HG03095 (cell line): ENCODE results near the gene STK24.
"Not testable (repeated sequence)": the region's sequence is repeated elsewhere in the genome, so short reads cannot be mapped to it uniquely, and the experiment has no call there.

Experiments used
- ATAC-seq: cut with Tn5 transposase; IDR thresholded peaks from one replicate; pipeline ENCODE4 v1.9.1; 2021; ENCODE audit warnings: moderate library complexity; ENCODE audit not compliant: unreplicated experiment

The STK24 gene

DNA sequence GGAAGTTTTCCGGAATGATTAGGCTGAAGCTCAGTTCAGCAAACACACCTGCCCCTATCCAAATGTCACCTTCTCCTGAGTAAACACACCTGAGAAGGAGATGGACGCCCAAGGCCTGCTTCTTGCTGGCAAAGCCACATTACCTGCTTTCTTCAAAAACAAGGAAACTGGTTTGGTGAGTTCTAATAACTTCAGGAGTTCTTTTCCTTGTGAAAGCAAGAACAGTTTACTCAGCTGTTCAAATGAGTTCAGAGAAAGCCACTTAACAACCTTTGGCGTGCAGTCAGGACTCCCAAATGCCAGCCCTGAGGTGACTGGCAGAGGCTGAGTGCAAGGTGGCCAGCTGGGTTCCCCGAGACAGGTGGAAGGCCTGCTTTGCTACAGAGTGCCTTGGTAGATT, 160.5 kb downstream of the STK24 start:
- ATAC-seq, result no peak

DNA sequence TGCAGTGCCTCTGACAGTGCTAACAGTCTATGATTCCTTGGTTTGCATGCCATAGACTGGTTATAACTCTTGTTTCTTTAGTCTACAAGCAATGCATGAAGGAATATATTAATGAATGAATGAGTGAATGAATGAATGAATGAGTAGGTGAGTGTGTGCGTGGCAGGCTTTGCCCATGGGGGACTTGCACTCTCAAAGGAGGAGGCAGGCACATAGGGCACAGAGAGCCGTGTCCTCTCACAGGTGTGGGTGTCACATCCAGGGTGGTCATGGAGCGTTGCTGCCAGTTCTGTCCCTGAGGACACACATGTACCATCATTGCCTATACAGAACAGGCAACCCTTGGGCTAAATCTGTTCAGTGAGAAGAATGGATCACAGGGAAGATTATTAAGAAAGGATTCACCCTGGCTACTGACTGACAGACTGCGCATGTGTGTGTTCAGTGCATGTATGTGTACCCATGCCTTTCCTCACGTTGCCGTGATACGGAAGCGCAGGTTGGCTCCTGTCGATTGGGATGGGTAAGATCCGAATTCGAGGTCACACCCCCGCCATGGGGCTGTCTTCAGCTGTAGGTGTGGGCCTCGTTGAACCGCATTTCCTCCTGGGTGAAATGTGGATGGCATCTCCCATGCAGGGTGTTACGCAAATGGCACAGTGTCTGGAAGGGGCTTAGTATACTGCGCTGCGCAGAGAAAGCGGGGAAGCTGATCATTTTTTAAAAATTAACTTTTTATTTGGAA, 161.4 kb downstream of the STK24 start:
- no peak for ATAC-seq

GRCh38 chr13:98413796-98414195, 163.1 kb downstream of the STK24 start:
- ATAC-seq, result no peak

DNA sequence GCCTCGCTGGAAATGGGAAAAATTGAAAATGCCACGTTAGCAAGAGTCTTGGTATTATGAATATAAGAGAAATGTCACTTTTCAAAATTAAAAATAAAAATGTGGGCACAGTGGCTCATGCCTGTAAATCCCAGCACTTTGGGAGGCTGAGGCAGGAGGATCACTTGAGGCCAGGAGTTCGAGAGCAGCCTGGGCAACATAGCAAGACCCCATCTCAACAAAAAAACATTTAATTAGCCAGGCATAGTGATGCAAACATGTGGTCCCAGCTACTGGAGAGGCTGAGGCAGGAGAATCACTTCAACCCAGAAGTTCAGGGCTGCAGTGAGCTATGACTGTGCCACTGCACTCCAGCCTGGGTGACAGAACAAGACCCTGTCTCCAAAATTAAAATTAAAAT, 163.6 kb downstream of the STK24 start:
- not testable (repeated sequence) for ATAC-seq

DNA sequence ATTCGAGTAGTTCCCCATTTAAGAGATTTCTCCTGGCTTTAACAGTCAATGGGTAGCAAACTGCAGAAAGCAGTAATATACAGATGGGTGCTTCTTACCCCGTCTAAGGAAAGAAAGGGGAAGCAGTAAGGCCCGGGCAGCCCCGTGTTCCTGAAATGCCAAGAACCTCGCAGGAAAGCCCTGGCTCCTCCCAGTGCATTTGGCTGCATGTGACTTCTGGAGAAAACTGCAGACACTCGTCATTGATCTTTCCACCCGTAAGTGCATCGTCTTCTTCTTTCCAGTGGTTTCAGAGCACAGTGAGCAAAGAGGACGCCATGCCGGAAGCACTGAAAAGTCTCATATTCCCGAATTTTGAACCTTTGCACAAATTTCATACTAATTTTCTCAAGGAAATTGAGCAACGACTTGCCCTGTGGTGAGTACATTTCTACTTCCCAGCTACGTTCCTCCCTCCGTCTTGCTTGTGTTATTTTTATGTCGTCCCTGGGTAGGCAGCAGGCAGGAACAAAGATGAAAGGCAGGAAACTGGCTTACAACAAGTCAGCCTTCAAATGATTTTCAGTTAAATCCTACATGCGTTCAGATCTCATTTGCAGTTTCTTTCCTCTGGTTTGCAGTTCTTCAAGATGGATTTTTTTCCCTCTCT, 165.2 kb downstream of the STK24 start:
- no peak for ATAC-seq

DNA sequence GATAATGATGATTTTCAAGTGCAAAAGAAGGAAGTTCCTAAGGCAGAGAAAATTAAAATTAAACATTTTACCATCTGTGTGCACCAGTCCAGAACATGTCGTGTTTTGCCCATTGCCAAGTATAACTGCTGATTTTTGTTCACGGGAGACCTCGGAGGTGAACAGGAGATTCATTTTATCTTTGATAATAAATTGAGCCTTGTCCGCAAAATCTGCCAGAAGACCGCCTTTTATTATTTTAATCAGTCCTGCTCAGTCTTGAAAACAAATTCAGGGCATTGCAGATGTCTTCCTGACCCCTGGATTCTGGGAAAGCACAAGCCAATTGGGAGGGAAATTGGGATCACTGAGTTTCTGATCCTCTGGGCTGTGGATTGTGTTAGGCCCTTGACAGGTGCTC, 165.9 kb downstream of the STK24 start:
- no peak for ATAC-seq

DNA sequence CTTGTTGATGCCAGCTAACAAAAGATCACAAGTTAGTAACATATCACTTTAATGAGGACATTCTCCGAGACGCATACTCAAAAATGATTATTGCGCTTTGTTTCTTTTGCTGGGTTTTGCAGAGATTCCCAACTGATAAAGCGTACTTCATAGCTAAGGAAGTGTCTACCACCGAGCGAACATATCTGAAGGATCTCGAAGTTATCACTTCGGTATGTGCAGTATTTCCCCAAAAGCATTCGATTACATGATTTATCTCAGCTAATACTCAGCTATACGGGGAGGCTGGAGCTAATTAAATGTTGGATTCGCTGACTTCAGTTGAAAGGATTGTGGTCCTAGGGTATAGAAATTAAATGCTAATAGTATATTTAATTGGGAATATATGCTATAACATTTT, 166.3 kb downstream of the STK24 start:
- ATAC-seq, result no peak

DNA sequence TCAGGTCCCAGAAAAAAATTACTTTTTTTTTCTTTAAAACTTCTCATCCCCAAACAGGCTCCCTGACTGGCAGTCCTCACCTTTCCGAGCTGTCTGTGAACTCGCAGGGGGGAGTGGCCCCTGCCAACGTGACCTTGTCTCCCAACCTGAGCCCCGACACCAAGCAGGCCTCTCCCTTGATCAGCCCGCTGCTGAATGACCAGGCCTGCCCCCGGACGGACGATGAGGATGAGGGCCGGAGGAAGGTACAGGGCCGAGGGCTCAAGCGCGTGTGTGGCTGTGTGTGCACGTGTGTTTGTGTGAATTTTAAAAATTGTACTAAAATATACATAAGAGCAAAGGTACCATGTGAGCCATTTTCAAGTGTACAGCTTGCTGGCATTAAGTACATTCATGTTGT, 167.6 kb downstream of the STK24 start:
- no peak for ATAC-seq

DNA sequence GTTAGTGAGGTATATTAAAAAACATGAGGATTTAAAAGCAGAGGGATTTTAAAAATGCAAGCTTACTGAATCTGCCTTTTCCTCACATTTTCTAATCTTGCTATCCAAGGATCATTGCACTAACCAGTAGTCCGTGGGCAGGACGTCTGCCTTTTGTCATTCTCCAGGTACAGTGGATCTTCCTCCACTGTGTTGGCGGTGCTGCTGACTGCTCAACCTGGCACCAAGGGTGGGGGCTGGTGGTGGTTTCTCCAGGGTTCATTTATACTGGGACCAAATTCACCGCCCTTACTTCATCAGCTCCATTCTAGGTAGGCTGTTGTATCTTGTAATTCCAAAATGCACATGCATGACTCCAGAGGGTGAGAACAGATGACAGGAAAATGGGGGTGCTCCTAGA, 169.3 kb downstream of the STK24 start:
- no peak for ATAC-seq

- ATAC-seq, result no peak
These were observed 169.9 kb downstream of the STK24 start for GRCh38 chr13:98406971-98407370.

DNA sequence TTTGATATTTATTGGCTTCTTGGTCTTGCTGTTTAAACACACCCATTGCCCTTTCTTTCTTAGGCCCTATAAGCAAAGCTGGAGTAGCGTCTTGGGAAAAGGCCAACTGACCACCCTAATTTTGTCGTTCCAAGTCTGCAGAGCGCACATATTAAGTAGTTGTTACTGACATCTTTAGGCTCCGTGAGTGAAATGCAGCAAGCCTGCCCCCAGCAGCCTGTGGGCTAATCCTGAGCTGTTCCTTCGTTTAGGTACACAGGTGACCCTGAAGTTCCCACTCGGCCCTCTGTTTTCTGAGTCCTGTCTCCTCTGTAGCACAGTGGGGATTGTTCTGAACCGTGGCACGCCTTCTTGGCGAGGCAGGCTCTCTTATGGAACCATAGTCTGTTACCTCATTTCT, 170.5 kb downstream of the STK24 start:
- no peak for ATAC-seq

DNA sequence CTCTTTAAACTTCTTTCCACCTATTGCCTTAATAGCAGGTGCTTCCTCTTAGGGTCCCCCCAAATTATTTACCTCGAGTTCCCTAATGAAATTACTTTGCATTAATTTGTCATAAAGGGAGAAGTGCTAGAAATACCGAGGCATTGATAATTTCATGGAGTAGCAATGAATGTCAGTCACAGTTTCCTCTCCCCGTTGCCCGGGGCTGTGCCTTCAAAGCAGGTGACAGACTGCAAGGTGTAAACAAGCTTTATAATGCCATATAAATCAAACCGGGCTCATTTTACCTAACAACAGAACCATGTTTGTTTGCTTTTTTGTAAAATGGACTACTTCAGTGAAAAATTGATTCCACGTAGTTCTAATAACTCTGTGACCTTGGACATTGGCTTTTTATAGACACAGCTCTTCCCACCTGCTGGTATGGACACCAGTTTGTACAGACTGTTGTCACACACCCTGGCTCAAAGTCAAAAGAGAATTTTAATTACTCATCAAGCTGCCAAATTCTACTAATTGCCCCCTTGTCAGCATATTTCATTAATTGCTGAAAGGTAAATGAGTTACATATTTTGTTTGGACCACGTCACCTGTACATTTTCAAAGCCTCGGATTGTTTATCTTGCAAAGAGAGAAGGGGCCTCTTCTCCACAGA, 171.1 kb downstream of the STK24 start:
- no peak for ATAC-seq

DNA sequence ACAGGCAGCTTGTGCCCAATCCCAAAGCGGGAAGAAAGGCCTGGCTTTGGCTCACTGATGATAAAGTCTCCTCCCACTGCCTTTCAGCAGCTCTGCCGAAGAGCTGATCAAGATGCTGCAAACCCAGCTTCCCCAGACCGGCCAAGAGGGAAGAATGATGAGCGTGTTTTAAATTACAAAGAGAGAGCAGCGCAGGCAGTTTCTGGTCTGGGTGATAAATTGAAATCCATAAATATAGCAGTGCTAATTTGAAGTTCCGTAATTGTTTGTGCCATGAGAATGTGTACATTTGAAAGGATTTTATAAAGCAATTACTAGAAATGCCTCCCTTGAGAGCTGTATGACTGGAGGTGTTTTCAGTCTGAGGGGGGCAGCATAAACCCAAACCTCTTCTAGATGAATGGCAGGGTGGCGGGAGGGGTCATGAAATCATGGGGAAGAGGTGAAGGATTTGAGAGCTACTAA, 171.8 kb downstream of the STK24 start:
- ATAC-seq, result no peak

GRCh38 chr13:98403076-98403475, 173.8 kb downstream of the STK24 start:
- no peak for ATAC-seq

- no peak for ATAC-seq
These were observed 175.0 kb downstream of the STK24 start for GRCh38 chr13:98401934-98402333.

GRCh38 chr13:98399756-98400155, 177.2 kb downstream of the STK24 start:
- ATAC-seq, result no peak

- ATAC-seq, result no peak
These were observed 178.3 kb downstream of the STK24 start for GRCh38 chr13:98398581-98398980.

GRCh38 chr13:98397861-98398260, 179.0 kb downstream of the STK24 start:
- no peak for ATAC-seq

DNA sequence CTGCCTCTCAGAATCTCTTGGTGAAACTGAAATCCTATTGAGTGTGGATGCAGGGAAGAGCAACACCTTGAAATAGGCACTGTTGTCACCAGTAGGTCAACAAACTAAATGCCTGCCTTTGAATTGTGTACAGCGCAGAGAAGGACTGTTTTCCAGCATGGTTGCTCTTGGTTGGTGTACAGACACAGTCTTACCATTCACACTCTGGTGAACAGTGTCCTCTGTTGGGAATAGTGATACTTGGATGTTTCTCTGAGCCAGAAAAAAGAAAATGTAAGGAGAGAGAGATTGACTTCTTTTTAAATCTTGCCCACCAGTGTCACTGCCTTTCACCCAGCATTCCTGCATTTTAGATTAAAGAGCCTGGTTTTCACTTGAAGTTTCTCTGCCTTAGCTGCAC, 179.7 kb downstream of the STK24 start:
- ATAC-seq, result no peak

- ATAC-seq, result no peak
These were observed 180.7 kb downstream of the STK24 start for GRCh38 chr13:98396071-98396710.
